GM18507 (cell line): ENCODE measurements around the gene OR13C8.

Experiments used
- DNase-seq: peaks from one replicate; pipeline ENCODE4 v3.0.0; 2011; ENCODE audit warnings: low read depth; ENCODE audit not compliant: insufficient read length; ENCODE audit errors: extremely low spot score
- FAIRE-seq: peaks from 2 replicates; lab custom pipeline; 2011; peaks lifted over from hg19 to GRCh38; lab: Jason Lieb, UNC

OR13C8 gene

GRCh38 chr9:104606152-104606551, 37.2 kb downstream of the OR13C8 start:
- no peak for DNase-seq
- no peak for FAIRE-seq

GRCh38 chr9:104608336-104608735, 39.4 kb downstream of the OR13C8 start:
- DNase-seq = no peak
- FAIRE-seq = no peak

- DNase-seq = no peak
- no peak for FAIRE-seq
Measured at GRCh38 chr9:104611213-104611612, 42.2 kb downstream of the OR13C8 start.

- no peak for FAIRE-seq
- no peak for DNase-seq
Measured at GRCh38 chr9:104617418-104617817, 48.5 kb downstream of the OR13C8 start.

- FAIRE-seq (no peak), DNase-seq (no peak)
Measured at GRCh38 chr9:104618104-104618503, 49.1 kb downstream of the OR13C8 start, which contains the start of gene OR13C9. Gene OR13C9 (minus strand): TSS chr9:104618204. CDS start chr9:104618204, 0 bp downstream.
